Transverse colon (tissue), 4 donors: ENCODE measurements around the gene RSPO1. TPM values are rescaled to one million over a fixed set of nuclear protein-coding genes. Genes with fewer than 3 reads are reported as not detected.
A peak's percentile ranks its signal among the peaks of the same experiment; 100 is the strongest.

Experiments
- DNase-seq: peaks from one replicate; pipeline ENCODE4 v3.0.0-alpha.2; 2019
- H3K27ac ChIP-seq, 4 donors: fragments of 200-600 bp; sonication (generic); 2 replicates each; pipeline ENCODE4 v1.5.1; 2016 to 2018; ENCODE audit warnings: inconsistent platforms in 4 of 4
- H3K27me3 ChIP-seq: fragments of 200-600 bp; sonication (generic); 2 replicates; pipeline ENCODE4 v1.5.1; 2017; ENCODE audit warnings: inconsistent platforms
- H3K36me3 ChIP-seq, 4 donors: fragments of 200-600 bp; sonication (generic); 2 replicates each; pipeline ENCODE4 v1.5.1; 2017 to 2019; ENCODE audit warnings: inconsistent platforms in 4 of 4
- H3K4me1 ChIP-seq, 4 donors: fragments of 200-600 bp; sonication (generic); 2 replicates each; pipeline ENCODE4 v1.5.1; 2017 to 2020; ENCODE audit warnings: inconsistent platforms in 4 of 4
- H3K4me3 ChIP-seq, 4 donors: fragments of 200-600 bp; sonication (generic); 1 replicate in 1 of 4; 2 replicates in 3 of 4; pipeline versions ENCODE4 v1.5.1 to v1.6.1; 2017 to 2019; ENCODE audit warnings: inconsistent platforms in 4 of 4
- H3K9me3 ChIP-seq, 2 donors: fragments of 200-600 bp; sonication (generic); 2 replicates each; pipeline ENCODE4 v1.5.1; 2017 to 2019; ENCODE audit warnings: inconsistent platforms in 2 of 2
- CTCF ChIP-seq, 5 experiments: fragments of 200-600 bp in 3 of 5; fragments of 450-650 bp in 2 of 5; sonication (generic) in 3 of 5; IDR thresholded peaks; 1 replicate in 2 of 5; 2 replicates in 3 of 5; pipeline ENCODE4 v1.5.1; 2016 to 2017; ENCODE audit warnings: antibody characterized with exemption in 5 of 5, inconsistent platforms in 3 of 5, mild to moderate bottlenecking in 2 of 5, moderate library complexity in 1 of 5
- EP300 ChIP-seq: sonication (generic); formaldehyde crosslinking; IDR thresholded peaks from one replicate; pipeline ENCODE4 v1.6.1; 2017; ENCODE audit warnings: antibody characterized with exemption, low read depth
- POLR2A ChIP-seq: fragments of 450-650 bp; IDR thresholded peaks from one replicate; pipeline ENCODE4 v1.6.1; 2016; ENCODE audit warnings: antibody characterized with exemption, mild to moderate bottlenecking, moderate library complexity
- POLR2AphosphoS5 ChIP-seq, 3 donors: sonication (generic); formaldehyde crosslinking; IDR thresholded peaks; one replicate each; pipeline ENCODE4 v1.6.1; 2016; ENCODE audit warnings: antibody characterized with exemption in 3 of 3
- WGBS, 2 donors: methylation state at CpG; one replicate each; pipeline ENCODE4 v1.1.5; 2018; ENCODE audit warnings: low coverage in 1 of 2; 5-methylcytosine and 5-hydroxymethylcytosine counted together
- in situ Hi-C, 4 donors: fragments of 200-750 bp; cut with MboI; loops; one replicate each; pipeline versions ENCODE4 v1.15.0 to v1.15.1; 2017; ENCODE audit warnings: low sequenced_read_pairs in 3 of 4, low pct_ligation_motif_present in 1 of 4, low pct_unique_long_range_greater_than_20kb in 1 of 4
- intact Hi-C: fragments of 100-400 bp; cut with DNase I; formaldehyde crosslinking; loops from one replicate; pipeline ENCODE4 v1.15.1; 2023; ENCODE audit warnings: low total_unique reads
- total RNA-seq, 4 donors: library from RNA; depleted of rRNA; stranded (reverse); fragments of >200 nt; gene quantifications; one replicate each; pipeline ENCODE4 v1.1.0, GENCODE V29; 2016

The RSPO1 gene
- total RNA-seq, 4 donors from 2014 or later = 0.40 to 11.6 (median 1.2) TPM

- Histone ChIP-seq H3K36me3 (peaks cover 0 to 35% (median 10%) of the 10 kb centered on the region in 4 donors), H3K4me3 (no peak overlapping the region), H3K4me1 (peaks cover 0 to 4% (median 0%) of the 10 kb centered on the region in 4 donors), H3K27me3 (no peaks in the 10 kb centered on the region), H3K9me3 (no peaks in the 10 kb centered on the region), H3K27ac (peak overlapping the region in 1 of 4 donors; percentile 0)
- WGBS, 2 donors = 100% methylated on average over 1 of the region's 1 CpG; no CpG with 5 or more reads in 1 of the 2 donors
- no peak for DNase-seq
- in situ Hi-C loops (no loop called here), intact Hi-C loops (loop anchor here (10.0 kb wide), 1 partner anchor 122 kb away; no protein-coding TSS in a partner anchor)
- TF ChIP-seq CTCF (IDR thresholded peaks at IDR 0.05) (no peak), POLR2A (no peak), EP300 (no peak), POLR2AphosphoS5 (IDR thresholded peaks at IDR 0.05) (no peak)
Measured at GRCh38 chr1:37562984-37563383, 71.7 kb downstream of the RSPO1 start.

Other genes with a start within 250 kb of the RSPO1 start
- 10 to 100 TPM in 3 of 4 donors, 1 to 10 TPM in 1; 5.8 to 41.9 (median 28.8) TPM for gene ZC3H12A, start 160.3 kb downstream of the RSPO1 start, total RNA-seq
- 10 to 100 TPM in 3 of 4 donors, 1 to 10 TPM in 1; 8.2 to 51.9 (median 32.9) TPM for gene MEAF6, start 120.1 kb downstream of the RSPO1 start, total RNA-seq
- gene SNIP1, start 80.6 kb downstream of the RSPO1 start, total RNA-seq = 100 to 1,000 TPM in 1 of 4 donors, 10 to 100 TPM in 2, 1 to 10 TPM in 1; 9.0 to 175 (median 18.6) TPM
- 1 to 10 TPM in 3 of 4 donors, not detected in 1; 1.6 to 6.6 (median 3.7) TPM for gene DNALI1, start 78.0 kb downstream of the RSPO1 start, total RNA-seq
- gene GNL2, start 39.0 kb downstream of the RSPO1 start, total RNA-seq = 10 to 100 TPM; 33.5 to 58.4 (median 43.0) TPM
- 1 to 10 TPM in 3 of 4 donors, not detected in 1; 2.0 to 5.7 (median 2.1) TPM for gene CDCA8, start 57.6 kb upstream of the RSPO1 start, total RNA-seq
- gene EPHA10, start 130.2 kb upstream of the RSPO1 start, total RNA-seq = 10 to 100 TPM; 54.5 to 94.3 (median 77.6) TPM
- gene MANEAL, start 159.0 kb upstream of the RSPO1 start, total RNA-seq = 1 to 10 TPM; 1.1 to 9.6 (median 5.7) TPM
- 10 to 100 TPM; 48.9 to 71.6 (median 55.2) TPM for gene C1orf122, start 172.9 kb upstream of the RSPO1 start, total RNA-seq
- gene YRDC, start 173.3 kb upstream of the RSPO1 start, total RNA-seq = 10 to 100 TPM in 3 of 4 donors, 1 to 10 TPM in 1; 3.4 to 17.2 (median 11.6) TPM
- 10 to 100 TPM in 2 of 4 donors, 1 to 10 TPM in 2; 2.2 to 20.2 (median 9.3) TPM for gene MTF1, start 224.7 kb upstream of the RSPO1 start, total RNA-seq